ENCODE results near the gene ABCC1.

DNA sequence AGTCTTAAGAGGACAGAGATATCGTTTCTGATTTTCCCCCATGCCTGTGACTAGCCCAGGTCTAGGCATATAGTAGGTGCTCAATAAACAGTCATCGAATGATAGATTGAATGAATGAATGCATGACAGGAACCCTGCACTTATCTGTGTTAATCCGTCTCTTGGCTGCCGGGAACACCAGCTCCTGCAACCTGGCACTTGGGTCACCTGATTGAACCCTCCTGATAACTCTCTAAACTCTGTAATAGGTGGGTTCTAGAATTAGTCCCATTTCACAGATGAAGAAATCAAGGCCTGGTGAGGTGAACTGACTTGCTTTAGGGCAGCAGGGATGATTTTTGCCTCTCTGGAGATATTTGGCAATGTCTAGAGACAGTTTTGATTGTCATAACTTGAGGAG lies 43.7 kb downstream of the ABCC1 start:
- TF ChIP-seq, protein P1, sequence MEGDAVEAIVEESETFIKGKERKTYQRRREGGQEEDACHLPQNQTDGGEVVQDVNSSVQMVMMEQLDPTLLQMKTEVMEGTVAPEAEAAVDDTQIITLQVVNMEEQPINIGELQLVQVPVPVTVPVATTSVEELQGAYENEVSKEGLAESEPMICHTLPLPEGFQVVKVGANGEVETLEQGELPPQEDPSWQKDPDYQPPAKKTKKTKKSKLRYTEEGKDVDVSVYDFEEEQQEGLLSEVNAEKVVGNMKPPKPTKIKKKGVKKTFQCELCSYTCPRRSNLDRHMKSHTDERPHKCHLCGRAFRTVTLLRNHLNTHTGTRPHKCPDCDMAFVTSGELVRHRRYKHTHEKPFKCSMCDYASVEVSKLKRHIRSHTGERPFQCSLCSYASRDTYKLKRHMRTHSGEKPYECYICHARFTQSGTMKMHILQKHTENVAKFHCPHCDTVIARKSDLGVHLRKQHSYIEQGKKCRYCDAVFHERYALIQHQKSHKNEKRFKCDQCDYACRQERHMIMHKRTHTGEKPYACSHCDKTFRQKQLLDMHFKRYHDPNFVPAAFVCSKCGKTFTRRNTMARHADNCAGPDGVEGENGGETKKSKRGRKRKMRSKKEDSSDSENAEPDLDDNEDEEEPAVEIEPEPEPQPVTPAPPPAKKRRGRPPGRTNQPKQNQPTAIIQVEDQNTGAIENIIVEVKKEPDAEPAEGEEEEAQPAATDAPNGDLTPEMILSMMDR (IDR thresholded peaks at IDR 0.05; ENCODE audit: low read depth, low read length, poor library complexity, severe bottlenecking): no peak
- TF ChIP-seq EZH2phosphoT487 (IDR thresholded peaks at IDR 0.05; ENCODE audit: borderline replicate concordance, low read length): no peak

All from DOHH2 (cell line).